SK-N-SH (cell line): Measurements from ENCODE around the gene SYNGR2. TPM values are rescaled to one million over a fixed set of nuclear protein-coding genes. Genes with fewer than 3 reads are reported as not detected.

Experiments used
- CTCF ChIA-PET: fragments of 300-600, 350-600 bp; formaldehyde crosslinking; extraction: SDS; loops from one replicate; lab custom pipeline; 2021; lab: Yijun Ruan, JAX
- POLR2A ChIA-PET: fragments of 350-600 bp; sonication (Branson Sonifier 250); formaldehyde crosslinking; extraction: SDS; loops from one replicate; lab custom pipeline; 2020; ENCODE audit warnings: antibody characterized with exemption, inconsistent platforms; lab: Yijun Ruan, JAX
- DNase-seq: peaks from one replicate; pipeline ENCODE4 v3.0.0; 2012
- H2AFZ ChIP-seq: fragments of 200-600 bp; sonication (generic); 2 replicates; pipeline ENCODE4 v1.8.1; 2016; ENCODE audit warnings: antibody characterized with exemption, mild to moderate bottlenecking, low read depth
- H3F3A ChIP-seq: fragments of 200-600 bp; sonication (generic); replicated peaks from 2 replicates; pipeline ENCODE3; 2016; ENCODE audit warnings: antibody characterized with exemption, mild to moderate bottlenecking; ENCODE audit not compliant: insufficient read depth
- H3K27ac ChIP-seq, 2 experiments: fragments of 200-500 bp in 1 of 2; fragments of 200-600 bp in 1 of 2; sonication (Bioruptor generic) in 1 of 2; sonication (generic), shearing (Covaris generic) in 1 of 2; 2 replicates each; pipeline versions ENCODE4 v1.5.1 to v1.6.1; 2014 to 2016; ENCODE audit warnings: low read depth in 2 of 2, inconsistent platforms in 1 of 2, low read length in 1 of 2, mild to moderate bottlenecking in 1 of 2, mixed read lengths in 1 of 2
- H3K27me3 ChIP-seq: fragments of 200-600 bp; sonication (generic), shearing (Covaris generic); 2 replicates; pipeline ENCODE4 v1.6.1; 2016; ENCODE audit warnings: mixed run types; ENCODE audit not compliant: insufficient read depth
- H3K36me3 ChIP-seq, 2 experiments: fragments of 200-500 bp in 1 of 2; fragments of 200-600 bp in 1 of 2; sonication (Bioruptor generic) in 1 of 2; sonication (generic) in 1 of 2; replicated peaks in 1 of 2; 2 replicates each; pipeline versions ENCODE3 to v1.5.1; 2014 to 2016; ENCODE audit warnings: low read length in 1 of 2, mild to moderate bottlenecking in 1 of 2; ENCODE audit not compliant: insufficient read depth in 2 of 2, control insufficient read depth in 1 of 2
- H3K4me1 ChIP-seq, 2 experiments: fragments of 200-500 bp in 1 of 2; fragments of 200-600 bp in 1 of 2; sonication (Bioruptor generic) in 1 of 2; sonication (generic), shearing (Covaris generic) in 1 of 2; 2 replicates each; pipeline versions ENCODE4 v1.5.1 to v1.6.1; 2014 to 2016; ENCODE audit warnings: low read depth in 1 of 2, low read length in 1 of 2, mixed run types in 1 of 2; ENCODE audit not compliant: insufficient read depth in 2 of 2, control insufficient read depth in 1 of 2
- H3K4me2 ChIP-seq: fragments of 200-600 bp; sonication (generic), shearing (Covaris generic); 2 replicates; pipeline ENCODE4 v1.6.1; 2017; ENCODE audit warnings: mixed run types
- H3K4me3 ChIP-seq, 2 experiments: fragments of 200-500 bp in 1 of 2; fragments of 200-600 bp in 1 of 2; sonication (Bioruptor generic) in 1 of 2; sonication (generic), shearing (Covaris generic) in 1 of 2; 2 replicates each; pipeline versions ENCODE4 v1.5.1 to v1.8.1; 2014 to 2016; ENCODE audit warnings: low read depth in 2 of 2, inconsistent platforms in 1 of 2, low read length in 1 of 2, mild to moderate bottlenecking in 1 of 2, mixed read lengths in 1 of 2, moderate library complexity in 1 of 2
- H3K79me2 ChIP-seq: fragments of 200-600 bp; sonication (generic); 2 replicates; pipeline ENCODE4 v1.8.1; 2017; ENCODE audit warnings: mild to moderate bottlenecking; ENCODE audit not compliant: insufficient read depth
- H3K9ac ChIP-seq: fragments of 200-600 bp; sonication (generic); 2 replicates; pipeline ENCODE4 v1.6.1; 2017; ENCODE audit warnings: mixed run types
- H3K9me2 ChIP-seq: fragments of 200-600 bp; sonication (generic); 2 replicates; pipeline ENCODE4 v1.6.1; 2017; ENCODE audit warnings: mixed run types
- H3K9me3 ChIP-seq: fragments of 200-600 bp; sonication (generic); 2 replicates; pipeline ENCODE4 v1.6.1; 2017; ENCODE audit warnings: mixed run types, mild to moderate bottlenecking, moderate library complexity
- H4K20me1 ChIP-seq: fragments of 200-600 bp; sonication (generic); 2 replicates; pipeline ENCODE4 v1.6.1; 2017; ENCODE audit warnings: mild to moderate bottlenecking, mixed run types; ENCODE audit not compliant: insufficient read depth
- CHD2 ChIP-seq: fragments of 150-350 bp; IDR thresholded peaks from 2 replicates; pipeline ENCODE4 v1.6.1; 2018; ENCODE audit warnings: low read length; ENCODE audit not compliant: partially characterized antibody
- ELF1 ChIP-seq: IDR thresholded peaks from 2 replicates; pipeline ENCODE4 v1.4.0; 2012
- FOXJ3 ChIP-seq: sonication (generic); formaldehyde crosslinking; IDR thresholded peaks from 2 replicates; pipeline ENCODE4 v1.5.1; 2020; ENCODE audit warnings: mild to moderate bottlenecking, missing genetic modification reagents
- FOXM1 ChIP-seq: IDR thresholded peaks from 2 replicates; pipeline ENCODE4 v1.4.0; 2012; ENCODE audit warnings: low read depth, mild to moderate bottlenecking
- GABPA ChIP-seq: IDR thresholded peaks from 2 replicates; pipeline ENCODE4 v1.4.0; 2012; ENCODE audit warnings: low read depth, mild to moderate bottlenecking
- GATA2 ChIP-seq: sonication (generic); formaldehyde crosslinking; IDR thresholded peaks from 2 replicates; pipeline ENCODE4 v1.5.0; 2020; ENCODE audit warnings: mild to moderate bottlenecking, missing genetic modification reagents
- JUND ChIP-seq: IDR thresholded peaks from 2 replicates; pipeline ENCODE4 v1.4.0; 2012
- NRF1 ChIP-seq: IDR thresholded peaks from 2 replicates; pipeline ENCODE4 v1.6.1; 2012; ENCODE audit warnings: low read depth, mild to moderate bottlenecking, low read length
- POLR2AphosphoS5 ChIP-seq: IDR thresholded peaks from 2 replicates; pipeline ENCODE4 v1.6.1; 2012; ENCODE audit warnings: low read depth, low read length
- RXRA ChIP-seq: IDR thresholded peaks from 2 replicates; pipeline ENCODE4 v1.4.0; 2012; ENCODE audit warnings: low read depth, mild to moderate bottlenecking, borderline replicate concordance
- SMC3 ChIP-seq: IDR thresholded peaks from 2 replicates; pipeline ENCODE4 v1.6.1; 2012; ENCODE audit warnings: low read depth, low read length, improper control_type of control experiment
- TAF1 ChIP-seq: IDR thresholded peaks from 2 replicates; pipeline ENCODE4 v1.6.1; 2012; ENCODE audit warnings: low read depth, mild to moderate bottlenecking, low read length, moderate library complexity, borderline replicate concordance
- TCF12 ChIP-seq: IDR thresholded peaks from 2 replicates; pipeline ENCODE4 v1.4.0; 2012
- TEAD4 ChIP-seq: IDR thresholded peaks from 2 replicates; pipeline ENCODE4 v1.4.0; 2012; ENCODE audit warnings: mild to moderate bottlenecking, borderline replicate concordance; ENCODE audit not compliant: insufficient read depth
- YY1 ChIP-seq: IDR thresholded peaks from 2 replicates; pipeline ENCODE4 v1.4.0; 2012; ENCODE audit warnings: low read depth, mild to moderate bottlenecking
- WGBS: methylation state at CpG from one replicate; pipeline ENCODE4 v1.1.6; 2017; ENCODE audit warnings: low lambda C conversion rate; 5-methylcytosine and 5-hydroxymethylcytosine counted together
- polyA plus RNA-seq, 3 experiments: library from polyadenylated mRNA; depleted of rRNA; stranded (reverse); fragments of >200 nt; gene quantifications; 2 replicates each; pipeline ENCODE4 v1.2.3, GENCODE V29; 2012
- TF ChIP-seq, protein P1 (sequence below): IDR thresholded peaks from 2 replicates; pipeline ENCODE4 v1.6.1; 2012; ENCODE audit warnings: mild to moderate bottlenecking, low read depth, low read length, moderate library complexity
- TF ChIP-seq, protein P2 (sequence below): IDR thresholded peaks from 2 replicates; pipeline ENCODE4; 2012
- TF ChIP-seq, protein P3 (sequence below): IDR thresholded peaks from 2 replicates; pipeline ENCODE4 v1.4.0; 2012; ENCODE audit warnings: low read depth, borderline replicate concordance

The SYNGR2 gene
- polyA plus RNA-seq, 1 of the 3 experiments (the other 2 are of a cell fraction) = 181 TPM

DNA sequence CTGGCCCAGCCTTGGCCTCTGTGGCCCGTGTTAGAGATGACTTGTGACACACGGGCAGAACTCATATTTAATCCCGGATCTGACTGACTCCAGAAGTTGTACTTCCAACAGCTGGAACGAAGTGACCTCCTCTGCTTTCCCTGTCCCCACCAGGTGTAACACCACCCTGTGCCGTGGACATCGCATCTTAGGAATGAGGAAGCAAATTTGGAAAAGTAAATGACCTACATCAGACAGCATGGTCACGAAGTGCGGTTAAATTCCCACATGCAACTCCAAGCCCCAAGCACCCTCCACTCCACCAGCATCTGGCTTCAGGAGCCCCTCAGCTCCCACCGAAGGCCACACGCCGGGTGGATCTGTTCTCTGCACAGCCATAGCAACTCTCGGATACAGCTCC lies 15.5 kb downstream of the SYNGR2 start:
- H3K9me3 ChIP-seq = no peaks in the 10 kb centered on the region
- H3F3A ChIP-seq = no peaks in the 10 kb centered on the region
- no peaks in the 10 kb centered on the region for H3K27me3 ChIP-seq
- H2AFZ ChIP-seq = no peak overlapping the region
- H3K79me2 ChIP-seq = peaks cover 45% of the 10 kb centered on the region
- 95% methylated on average over 11 of the region's 12 CpGs for WGBS
- ChIA-PET POLR2A (interaction anchor here (0.8 to 1.5 kb wide), 2 partner anchors 8 to 14 kb away, joined by 3 to 4 read pairs; no protein-coding TSS in a partner anchor), CTCF (interaction anchor here (4.8 to 7.7 kb wide), 3 partner anchors 9 to 71 kb away, joined by 25 to 70 read pairs (median 59); no protein-coding TSS in a partner anchor)
- H3K4me3 ChIP-seq = no peak overlapping the region
- H3K9me2 ChIP-seq = no peaks in the 10 kb centered on the region
- H3K4me1 ChIP-seq = peaks cover 7% of the 10 kb centered on the region in 2 experiments; a peak in 2 of 4 replicates
- H3K4me2 ChIP-seq = no peak overlapping the region
- peaks cover 7% of the 10 kb centered on the region; the same call in 1 of the 2 replicates for H4K20me1 ChIP-seq
- no peak overlapping the region for H3K9ac ChIP-seq
- no peaks in the 10 kb centered on the region for H3K36me3 ChIP-seq
- TF ChIP-seq CHD2 (no peak), ELF1 (no peak), NRF1 (no peak), YY1 (no peak), GABPA (no peak), FOXJ3 (CRISPR knock-in tag) (no peak), TEAD4 (no peak), SMC3 (no peak)
- TF ChIP-seq, protein P1, sequence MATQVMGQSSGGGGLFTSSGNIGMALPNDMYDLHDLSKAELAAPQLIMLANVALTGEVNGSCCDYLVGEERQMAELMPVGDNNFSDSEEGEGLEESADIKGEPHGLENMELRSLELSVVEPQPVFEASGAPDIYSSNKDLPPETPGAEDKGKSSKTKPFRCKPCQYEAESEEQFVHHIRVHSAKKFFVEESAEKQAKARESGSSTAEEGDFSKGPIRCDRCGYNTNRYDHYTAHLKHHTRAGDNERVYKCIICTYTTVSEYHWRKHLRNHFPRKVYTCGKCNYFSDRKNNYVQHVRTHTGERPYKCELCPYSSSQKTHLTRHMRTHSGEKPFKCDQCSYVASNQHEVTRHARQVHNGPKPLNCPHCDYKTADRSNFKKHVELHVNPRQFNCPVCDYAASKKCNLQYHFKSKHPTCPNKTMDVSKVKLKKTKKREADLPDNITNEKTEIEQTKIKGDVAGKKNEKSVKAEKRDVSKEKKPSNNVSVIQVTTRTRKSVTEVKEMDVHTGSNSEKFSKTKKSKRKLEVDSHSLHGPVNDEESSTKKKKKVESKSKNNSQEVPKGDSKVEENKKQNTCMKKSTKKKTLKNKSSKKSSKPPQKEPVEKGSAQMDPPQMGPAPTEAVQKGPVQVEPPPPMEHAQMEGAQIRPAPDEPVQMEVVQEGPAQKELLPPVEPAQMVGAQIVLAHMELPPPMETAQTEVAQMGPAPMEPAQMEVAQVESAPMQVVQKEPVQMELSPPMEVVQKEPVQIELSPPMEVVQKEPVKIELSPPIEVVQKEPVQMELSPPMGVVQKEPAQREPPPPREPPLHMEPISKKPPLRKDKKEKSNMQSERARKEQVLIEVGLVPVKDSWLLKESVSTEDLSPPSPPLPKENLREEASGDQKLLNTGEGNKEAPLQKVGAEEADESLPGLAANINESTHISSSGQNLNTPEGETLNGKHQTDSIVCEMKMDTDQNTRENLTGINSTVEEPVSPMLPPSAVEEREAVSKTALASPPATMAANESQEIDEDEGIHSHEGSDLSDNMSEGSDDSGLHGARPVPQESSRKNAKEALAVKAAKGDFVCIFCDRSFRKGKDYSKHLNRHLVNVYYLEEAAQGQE = no peak
- TF ChIP-seq, protein P2, sequence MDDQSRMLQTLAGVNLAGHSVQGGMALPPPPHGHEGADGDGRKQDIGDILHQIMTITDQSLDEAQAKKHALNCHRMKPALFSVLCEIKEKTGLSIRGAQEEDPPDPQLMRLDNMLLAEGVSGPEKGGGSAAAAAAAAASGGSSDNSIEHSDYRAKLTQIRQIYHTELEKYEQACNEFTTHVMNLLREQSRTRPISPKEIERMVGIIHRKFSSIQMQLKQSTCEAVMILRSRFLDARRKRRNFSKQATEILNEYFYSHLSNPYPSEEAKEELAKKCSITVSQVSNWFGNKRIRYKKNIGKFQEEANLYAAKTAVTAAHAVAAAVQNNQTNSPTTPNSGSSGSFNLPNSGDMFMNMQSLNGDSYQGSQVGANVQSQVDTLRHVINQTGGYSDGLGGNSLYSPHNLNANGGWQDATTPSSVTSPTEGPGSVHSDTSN = no peak
- TF ChIP-seq, all 33 proteins: peak for 0
- no peak overlapping the region for H3K27ac ChIP-seq
- no peak for DNase-seq

DNA sequence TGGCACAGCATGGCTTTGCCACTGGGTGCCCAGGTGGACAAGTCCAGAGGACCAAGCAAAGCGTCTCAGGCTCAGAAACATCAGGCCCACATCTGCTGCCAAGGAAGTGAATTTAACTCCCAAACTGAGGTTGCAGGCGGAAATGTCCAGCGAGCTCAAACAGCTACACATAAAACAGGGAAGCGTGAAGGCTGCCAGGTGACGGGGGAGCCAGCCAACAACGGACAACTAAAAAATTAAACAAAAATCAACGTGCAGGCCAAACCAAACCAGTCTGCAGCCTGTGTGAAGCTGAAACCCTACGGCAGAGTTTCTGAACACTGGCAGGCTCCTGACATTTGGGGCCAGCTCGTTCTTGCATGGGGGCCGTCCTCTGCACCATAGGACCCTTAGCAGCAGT lies 16.0 kb downstream of the SYNGR2 start:
- WGBS = 93% methylated on average over 10 of the region's 10 CpGs
- TF ChIP-seq JUND (no peak), SMC3 (no peak), YY1 (no peak), RXRA (no peak), GATA2 (CRISPR knock-in tag) (no peak), POLR2AphosphoS5 (no peak), TCF12 (no peak), FOXM1 (no peak), TAF1 (no peak)
- TF ChIP-seq, protein P3, sequence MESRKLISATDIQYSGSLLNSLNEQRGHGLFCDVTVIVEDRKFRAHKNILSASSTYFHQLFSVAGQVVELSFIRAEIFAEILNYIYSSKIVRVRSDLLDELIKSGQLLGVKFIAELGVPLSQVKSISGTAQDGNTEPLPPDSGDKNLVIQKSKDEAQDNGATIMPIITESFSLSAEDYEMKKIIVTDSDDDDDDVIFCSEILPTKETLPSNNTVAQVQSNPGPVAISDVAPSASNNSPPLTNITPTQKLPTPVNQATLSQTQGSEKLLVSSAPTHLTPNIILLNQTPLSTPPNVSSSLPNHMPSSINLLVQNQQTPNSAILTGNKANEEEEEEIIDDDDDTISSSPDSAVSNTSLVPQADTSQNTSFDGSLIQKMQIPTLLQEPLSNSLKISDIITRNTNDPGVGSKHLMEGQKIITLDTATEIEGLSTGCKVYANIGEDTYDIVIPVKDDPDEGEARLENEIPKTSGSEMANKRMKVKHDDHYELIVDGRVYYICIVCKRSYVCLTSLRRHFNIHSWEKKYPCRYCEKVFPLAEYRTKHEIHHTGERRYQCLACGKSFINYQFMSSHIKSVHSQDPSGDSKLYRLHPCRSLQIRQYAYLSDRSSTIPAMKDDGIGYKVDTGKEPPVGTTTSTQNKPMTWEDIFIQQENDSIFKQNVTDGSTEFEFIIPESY = no peak
- TF ChIP-seq, protein P1 = no peak

More for the DNA sequence above, 16.0 kb downstream of the SYNGR2 start:
- ChIA-PET CTCF (interaction anchor here (4.8 to 7.7 kb wide), 3 partner anchors 10 to 71 kb away, joined by 25 to 70 read pairs (median 59); no protein-coding TSS in a partner anchor), POLR2A (interaction anchor here (0.8 to 1.5 kb wide), 2 partner anchors 9 to 15 kb away, joined by 3 to 4 read pairs; no protein-coding TSS in a partner anchor)
- peaks cover 46% of the 10 kb centered on the region for H3K79me2 ChIP-seq
- no peak overlapping the region for H3K4me2 ChIP-seq
- no peak overlapping the region for H3K4me3 ChIP-seq
- H3F3A ChIP-seq = no peaks in the 10 kb centered on the region
- no peak overlapping the region for H2AFZ ChIP-seq
- H4K20me1 ChIP-seq = peaks cover 7% of the 10 kb centered on the region; the same call in 1 of the 2 replicates
- no peak for DNase-seq
- no peaks in the 10 kb centered on the region for H3K36me3 ChIP-seq
- no peaks in the 10 kb centered on the region for H3K9me2 ChIP-seq
- no peak overlapping the region for H3K27ac ChIP-seq
- no peaks in the 10 kb centered on the region for H3K9me3 ChIP-seq
- H3K4me1 ChIP-seq = peaks cover 7% of the 10 kb centered on the region in 2 experiments; a peak in 2 of 4 replicates
- H3K9ac ChIP-seq = no peak overlapping the region
- no peaks in the 10 kb centered on the region for H3K27me3 ChIP-seq
